Pancreas (tissue), 10 donors: ENCODE measurements around the gene PAXX. TPM values are rescaled to one million over a fixed set of nuclear protein-coding genes. Genes with fewer than 3 reads are reported as not detected.

ENCODE experiments used
- ATAC-seq, 4 donors: fragments of 200-7000 bp; cut with Tn5 transposase; one replicate each; pipeline versions ENCODE4 v1.8.0 to v1.9.1; 2020; ENCODE audit warnings: mild to moderate bottlenecking in 4 of 4, moderate library complexity in 4 of 4
- DNase-seq, 6 donors: peaks; one replicate each; pipeline ENCODE4 v3.0.0-alpha.2; 2020
- FAIRE-seq: peaks from 2 replicates; lab custom pipeline; 2012; peaks lifted over from hg19 to GRCh38; lab: Jason Lieb, UNC
- H3K27ac ChIP-seq, 4 donors: fragments of 200-600 bp; sonication (generic); 1 replicate in 3 of 4; 2 replicates in 1 of 4; pipeline versions ENCODE4 v1.5.0 to v1.8.0; 2020
- H3K27me3 ChIP-seq, 4 donors: fragments of 200-600 bp; one replicate each; pipeline ENCODE4 v1.8.0; 2021
- H3K36me3 ChIP-seq, 3 donors: fragments of 200-600 bp; sonication (generic) in 1 of 3; one replicate each; pipeline versions ENCODE4 v1.5.0 to v1.8.0; 2020 to 2021
- H3K4me1 ChIP-seq, 3 donors: fragments of 200-600 bp; one replicate each; pipeline ENCODE4 v1.8.0; 2021
- H3K4me3 ChIP-seq, 4 donors: fragments of 200-600 bp; sonication (generic) in 2 of 4; one replicate each; pipeline versions ENCODE4 v1.5.0 to v1.8.0; 2020 to 2021
- H3K9me3 ChIP-seq, 4 donors: fragments of 200-600 bp; one replicate each; pipeline ENCODE4 v1.8.0; 2021
- WGBS, 2 donors: extraction: QIAGEN DNeasy Blood & Tissue Kit; methylation state at CpG; one replicate each; pipeline ENCODE4 v1.1.7; 2013; 5-methylcytosine and 5-hydroxymethylcytosine counted together
- intact Hi-C, 3 donors: fragments of 100-400 bp; cut with DNase I; formaldehyde crosslinking; loops; one replicate each; pipeline versions ENCODE4 v1.11.1 to v1.14.2; 2022
- polyA plus RNA-seq, 2 donors: library from polyadenylated mRNA; stranded (reverse); fragments of 200-250 nt; gene quantifications; one replicate each; pipeline ENCODE4 v1.2.3, GENCODE V29; 2013
- total RNA-seq, 6 donors: library from RNA; stranded (reverse); fragmentation: NEBNext Ultra II Directional in 4 of 6; extraction: Animal tissue kit (Norgen Biotek cat#: 25700) in 4 of 6; gene quantifications; one replicate each; pipeline versions ENCODE4 v1.2.1 to v1.2.4, GENCODE V29; 2021 to 2023
- TF ChIP-seq, protein P1 (sequence below), 4 donors: fragments of 200-600 bp; sonication (generic) in 3 of 4; IDR thresholded peaks; one replicate each; pipeline versions ENCODE4 v1.5.0 to v1.8.0; 2021; ENCODE audit warnings: antibody characterized with exemption in 4 of 4
- donor health status: healthy with polysubstance abuse.
- donor health status: DM: no; HTN: no; CAD: no; lungs with moderate emphysema.
- donor health status: DM: no; HTN: no; CAD: no.
- donor health status: control.
- donor health status: control.
- donor health status: Bipolar disorder and iron deficiency.
- donor health status: DM: yes; HTN: yes; CAD: no.
- donor health status: DM: no; HTN: no; CAD: no.
- donor health status: DM: no; HTN: no; CAD: no.
- donor health status: DM: yes; HTN: yes; CAD: no.

Gene PAXX
- total and polyA plus RNA-seq, 8 donors, result 16.0 to 222 (median 21.0) TPM

DNA sequence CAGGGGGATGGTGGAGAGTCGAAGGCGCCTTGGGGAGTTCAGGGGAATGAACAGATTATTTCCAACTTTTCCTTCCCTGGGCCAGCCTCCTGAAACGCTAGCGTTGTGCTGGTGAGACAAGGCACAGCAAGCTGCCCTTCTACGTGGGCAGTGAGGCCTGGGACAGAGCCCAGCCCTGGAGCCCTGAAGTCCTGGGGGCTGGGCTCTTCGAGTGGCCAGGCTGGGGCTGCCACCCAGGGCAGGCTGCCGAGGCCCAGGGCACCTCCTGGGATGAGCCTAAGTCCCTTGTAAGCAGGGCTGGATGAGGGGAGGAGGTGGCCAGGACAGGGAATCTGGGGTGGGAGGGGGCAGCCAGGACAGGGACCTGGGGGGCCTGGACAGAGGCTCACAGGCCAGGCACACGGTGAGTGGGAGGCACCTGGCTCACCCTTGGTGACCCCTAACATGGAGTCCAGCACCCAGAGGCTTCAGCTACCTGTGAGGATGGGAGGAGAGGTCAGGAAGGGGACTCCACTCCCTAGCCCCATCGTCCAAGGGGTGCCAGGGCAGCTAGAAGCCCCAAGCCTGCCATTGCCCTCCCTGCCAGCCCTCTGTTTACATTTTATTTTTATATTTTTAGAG lies 41.5 kb upstream of the PAXX start:
- peaks cover 0 to 18% (median 0%) of the 10 kb centered on the region in 3 donors for H3K4me1 ChIP-seq
- WGBS, 2 donors, result 13 to 14% methylated on average over 8 to 9 of the region's 9 CpGs
- peak; percentile 19 to 46 (median 22) for ATAC-seq
- TF ChIP-seq, protein P1, sequence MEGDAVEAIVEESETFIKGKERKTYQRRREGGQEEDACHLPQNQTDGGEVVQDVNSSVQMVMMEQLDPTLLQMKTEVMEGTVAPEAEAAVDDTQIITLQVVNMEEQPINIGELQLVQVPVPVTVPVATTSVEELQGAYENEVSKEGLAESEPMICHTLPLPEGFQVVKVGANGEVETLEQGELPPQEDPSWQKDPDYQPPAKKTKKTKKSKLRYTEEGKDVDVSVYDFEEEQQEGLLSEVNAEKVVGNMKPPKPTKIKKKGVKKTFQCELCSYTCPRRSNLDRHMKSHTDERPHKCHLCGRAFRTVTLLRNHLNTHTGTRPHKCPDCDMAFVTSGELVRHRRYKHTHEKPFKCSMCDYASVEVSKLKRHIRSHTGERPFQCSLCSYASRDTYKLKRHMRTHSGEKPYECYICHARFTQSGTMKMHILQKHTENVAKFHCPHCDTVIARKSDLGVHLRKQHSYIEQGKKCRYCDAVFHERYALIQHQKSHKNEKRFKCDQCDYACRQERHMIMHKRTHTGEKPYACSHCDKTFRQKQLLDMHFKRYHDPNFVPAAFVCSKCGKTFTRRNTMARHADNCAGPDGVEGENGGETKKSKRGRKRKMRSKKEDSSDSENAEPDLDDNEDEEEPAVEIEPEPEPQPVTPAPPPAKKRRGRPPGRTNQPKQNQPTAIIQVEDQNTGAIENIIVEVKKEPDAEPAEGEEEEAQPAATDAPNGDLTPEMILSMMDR (IDR thresholded peaks at IDR 0.05), result no peak
- no peaks in the 10 kb centered on the region for H3K9me3 ChIP-seq
- H3K27me3 ChIP-seq, result no peaks in the 10 kb centered on the region
- H3K27ac ChIP-seq, result peak overlapping the region; percentile 93 to 94 (median 94)
- intact Hi-C loops, result loop anchor here in 1 of 3 donors (10.0 kb wide), 1 partner anchor 74 kb away; the partner anchor contains the start of gene ABCA2
- peak overlapping the region; percentile 58 to 71 (median 66) for H3K4me3 ChIP-seq
- no peak for FAIRE-seq
- peak in 2 of 6 donors; percentile 54 to 65 for DNase-seq
- H3K36me3 ChIP-seq, result no peaks in the 10 kb centered on the region

DNA sequence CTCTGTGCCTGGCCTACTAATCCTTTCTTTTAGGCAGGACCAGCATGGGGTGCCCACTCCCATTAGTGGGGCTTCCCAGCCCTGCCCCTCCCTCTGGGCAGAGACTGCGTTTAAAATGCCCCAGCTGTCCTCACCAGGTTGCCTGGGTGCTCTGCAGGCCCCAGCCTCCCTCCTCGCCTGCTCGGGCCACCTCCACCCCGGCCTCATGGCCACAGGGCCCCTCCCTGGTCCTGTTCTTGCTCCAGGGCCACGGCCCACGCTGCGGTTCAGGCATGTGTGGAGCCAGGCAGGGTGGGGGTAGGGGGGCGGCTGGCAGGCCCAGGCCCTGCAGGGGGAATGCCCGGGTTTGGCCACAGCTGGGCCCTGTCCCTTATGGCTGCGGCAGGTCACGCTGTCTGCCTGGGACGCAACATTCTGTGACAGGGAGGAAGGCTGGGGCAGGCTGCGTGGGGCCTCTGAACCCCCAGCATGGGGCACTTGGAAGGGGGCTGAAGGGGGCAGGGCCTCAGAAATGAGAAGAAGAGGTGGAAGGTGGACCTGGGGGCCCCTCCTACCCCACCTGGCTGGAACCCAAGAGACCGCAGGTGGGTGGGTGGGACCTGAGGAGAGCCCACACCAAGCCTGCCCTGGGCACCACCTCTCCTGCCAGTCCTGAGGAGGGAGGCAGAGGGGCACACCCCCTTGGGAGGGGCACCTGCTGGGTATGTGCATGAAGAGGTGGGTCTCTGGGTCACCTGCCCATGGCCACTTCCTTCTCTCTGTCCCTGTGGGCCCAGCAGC lies 40.5 kb upstream of the PAXX start, which contains the start of gene LCN12:
LCN12 (plus strand) TSS at position 733 of the 780 bp plus-strand sequence. CDS start 55 bp downstream, outside the sequence.
- FAIRE-seq (no peak), DNase-seq (peak in 2 of 6 donors; percentile 50 to 80), ATAC-seq (no peak)
- no peak within 1 kb of the TSS for H3K4me3 ChIP-seq
- WGBS, 2 donors, result 73 to 82% methylated on average over 13 to 14 of the region's 14 CpGs
- H3K9me3 ChIP-seq, result no peaks in the 10 kb centered on the region
- intact Hi-C loops, result loop anchor here in 1 of 3 donors (10.0 kb wide), 1 partner anchor 73 kb away; the partner anchor contains the start of gene ABCA2
- TF ChIP-seq, protein P1 (IDR thresholded peaks at IDR 0.05), result no peak
- H3K27me3 ChIP-seq, result no peaks in the 10 kb centered on the region
- H3K36me3 ChIP-seq, result no peaks in the 10 kb centered on the region
- H3K27ac ChIP-seq, result peak within 1 kb of the TSS; percentile 42 to 94 (median 94)
- peaks cover 0 to 18% (median 0%) of the 10 kb centered on the region in 3 donors for H3K4me1 ChIP-seq

- TF ChIP-seq, protein P1 (IDR thresholded peaks at IDR 0.05), result no peak
- H3K27ac ChIP-seq, result peak overlapping the region in 3 of 4 donors; percentile 31 to 42 (median 39)
- WGBS, 2 donors, result 58 to 61% methylated on average over 13 to 15 of the region's 15 CpGs
- H3K36me3 ChIP-seq, result no peaks in the 10 kb centered on the region
- intact Hi-C loops, result loop anchor here in 1 of 3 donors (10.0 kb wide), 1 partner anchor 72 kb away; the partner anchor contains the start of gene ABCA2
- FAIRE-seq (no peak), DNase-seq (peak in 2 of 6 donors; percentile 56 to 77), ATAC-seq (no peak)
- no peaks in the 10 kb centered on the region for H3K27me3 ChIP-seq
- H3K4me3 ChIP-seq, result no peak overlapping the region
- no peaks in the 10 kb centered on the region for H3K9me3 ChIP-seq
- H3K4me1 ChIP-seq, result peaks cover 0 to 18% (median 0%) of the 10 kb centered on the region in 3 donors
Measured at GRCh38 chr9:136952321-136952850, 39.8 kb upstream of the PAXX start.

DNA sequence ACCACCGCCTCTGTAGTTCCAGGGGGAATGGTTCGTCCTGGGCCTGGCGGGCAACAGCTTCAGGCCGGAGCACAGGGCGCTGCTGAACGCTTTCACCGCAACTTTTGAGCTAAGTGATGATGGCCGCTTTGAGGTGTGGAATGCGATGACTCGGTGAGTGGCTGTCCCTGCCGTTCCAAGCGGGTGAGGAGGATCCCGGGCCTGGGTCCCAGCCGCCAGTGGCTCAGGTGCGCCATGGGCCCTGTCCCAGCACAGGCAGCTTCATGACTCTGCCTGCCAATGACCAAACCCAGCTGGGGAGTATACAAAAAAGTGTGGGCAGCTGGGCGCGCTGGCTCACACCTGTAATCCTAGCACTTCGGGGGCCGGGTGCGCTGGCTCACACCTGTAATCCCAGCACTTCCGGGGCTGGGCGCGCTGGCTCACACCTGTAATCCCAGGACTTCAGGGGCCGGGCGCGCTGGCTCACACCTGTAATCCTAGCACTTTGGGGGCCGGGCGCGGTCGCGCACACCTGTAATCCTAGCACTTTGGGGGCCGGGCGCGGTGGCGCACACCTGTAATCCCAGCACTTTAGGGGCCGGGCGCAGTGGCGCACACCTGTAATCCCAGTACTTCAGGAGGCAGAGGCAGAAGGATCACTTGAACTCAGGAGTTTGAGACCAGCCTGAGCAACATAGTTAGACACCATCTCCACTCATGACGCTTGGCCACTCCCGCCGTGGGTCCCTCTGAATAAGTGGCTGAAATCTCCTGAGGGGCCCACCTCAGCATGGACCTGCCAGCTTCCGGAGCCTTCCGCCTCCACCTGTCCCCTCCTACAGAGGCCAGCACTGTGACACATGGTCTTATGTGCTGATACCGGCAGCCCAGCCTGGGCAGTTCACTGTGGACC lies 39.1 kb upstream of the PAXX start:
- intact Hi-C loops, result loop anchor here in 1 of 3 donors (10.0 kb wide), 1 partner anchor 72 kb away; the partner anchor contains the start of gene ABCA2
- WGBS, 2 donors, result 90 to 92% methylated on average over 44 of the region's 44 CpGs
- ATAC-seq (no peak), FAIRE-seq (no peak), DNase-seq (peak in 1 of 6 donors; percentile 39)
- H3K27me3 ChIP-seq, result no peaks in the 10 kb centered on the region
- H3K4me1 ChIP-seq, result peaks cover 0 to 17% (median 0%) of the 10 kb centered on the region in 3 donors
- peak overlapping the region in 1 of 4 donors; percentile 42 for H3K27ac ChIP-seq
- no peak overlapping the region for H3K4me3 ChIP-seq
- H3K36me3 ChIP-seq, result no peaks in the 10 kb centered on the region
- no peaks in the 10 kb centered on the region for H3K9me3 ChIP-seq
- TF ChIP-seq, protein P1 (IDR thresholded peaks at IDR 0.05), result no peak
